Keratinocyte (primary cell): ENCODE data around the gene ACYP2. TPM values are rescaled to one million over a fixed set of nuclear protein-coding genes. Genes with fewer than 3 reads are reported as not detected.

ENCODE experiments used
- DNase-seq: peaks from one replicate; pipeline ENCODE4 v3.0.0-alpha.2; 2011; ENCODE audit warnings: low read depth, missing footprints, low spot score
- FAIRE-seq: peaks from 2 replicates; lab custom pipeline; 2011; peaks lifted over from hg19 to GRCh38; lab: Jason Lieb, UNC
- H2AFZ ChIP-seq: 2 replicates; pipeline ENCODE4 v1.6.0; 2012; ENCODE audit warnings: low read length, control low read depth, inconsistent platforms; ENCODE audit not compliant: control insufficient read depth
- H3K27ac ChIP-seq: 2 replicates; pipeline ENCODE4 v1.5.1; 2011; ENCODE audit warnings: low read length; ENCODE audit not compliant: control insufficient read depth, insufficient read depth
- H3K27me3 ChIP-seq: 3 replicates; pipeline ENCODE4 v1.6.0; 2011; ENCODE audit warnings: low read length; ENCODE audit not compliant: control insufficient read depth, insufficient read depth; ENCODE audit errors: extremely low read depth
- H3K36me3 ChIP-seq, 2 experiments: 2 replicates in 1 of 2; 3 replicates in 1 of 2; pipeline ENCODE4 v1.5.1; 2011; ENCODE audit warnings: low read length in 2 of 2, mild to moderate bottlenecking in 1 of 2; ENCODE audit not compliant: control insufficient read depth in 2 of 2, insufficient read depth in 2 of 2; ENCODE audit errors: extremely low read depth in 1 of 2
- H3K4me1 ChIP-seq: 3 replicates; pipeline ENCODE4 v1.5.1; 2011; ENCODE audit warnings: low read length; ENCODE audit not compliant: control insufficient read depth, insufficient read depth; ENCODE audit errors: extremely low read depth
- H3K4me2 ChIP-seq: 3 replicates; pipeline ENCODE4 v1.6.0; 2011; ENCODE audit warnings: low read depth, low read length; ENCODE audit not compliant: control insufficient read depth, insufficient read depth; ENCODE audit errors: extremely low read depth
- H3K4me3 ChIP-seq, 3 experiments: fragments of 200-600 bp in 1 of 3; sonication (generic) in 1 of 3; 2 replicates in 2 of 3; 3 replicates in 1 of 3; pipeline ENCODE4 v1.5.1; 2011 to 2016; ENCODE audit warnings: low read length in 3 of 3, mild to moderate bottlenecking in 3 of 3, control low read depth in 2 of 3, inconsistent platforms in 1 of 3, low read depth in 1 of 3, mixed read lengths in 1 of 3, mixed run types in 1 of 3, moderate library complexity in 1 of 3; ENCODE audit not compliant: control insufficient read depth in 2 of 3, insufficient read depth in 2 of 3; ENCODE audit errors: extremely low read depth in 1 of 3
- H3K79me2 ChIP-seq: 2 replicates; pipeline ENCODE4 v1.6.0; 2012; ENCODE audit warnings: low read length; ENCODE audit not compliant: control insufficient read depth, insufficient read depth
- H3K9ac ChIP-seq: 3 replicates; pipeline ENCODE4 v1.6.0; 2011; ENCODE audit warnings: low read length; ENCODE audit not compliant: control insufficient read depth, insufficient read depth; ENCODE audit errors: extremely low read depth
- H3K9me1 ChIP-seq: 3 replicates; pipeline ENCODE4 v1.6.0; 2011; ENCODE audit warnings: low read length; ENCODE audit not compliant: control insufficient read depth, insufficient read depth; ENCODE audit errors: extremely low read depth
- H3K9me3 ChIP-seq: 2 replicates; pipeline ENCODE4 v1.5.1; 2012; ENCODE audit warnings: low read depth, low read length; ENCODE audit not compliant: control insufficient read depth
- H4K20me1 ChIP-seq: 3 replicates; pipeline ENCODE4 v1.6.0; 2011; ENCODE audit warnings: low read length; ENCODE audit not compliant: control insufficient read depth, insufficient read depth; ENCODE audit errors: extremely low read depth
- EZH2 ChIP-seq: IDR thresholded peaks from one replicate; pipeline ENCODE4 v1.6.1; 2012; ENCODE audit warnings: inconsistent platforms, mild to moderate bottlenecking, low read length, moderate library complexity
- dilution Hi-C: fragments of 300-500 bp; cut with MboI; formaldehyde crosslinking; loops from one replicate; pipeline ENCODE4 v1.7.0; 2020; ENCODE audit warnings: low sequenced_read_pairs; ENCODE audit not compliant: extremely low pct_ligation_motif_present
- polyA plus RNA-seq, 5 experiments: library from polyadenylated mRNA; depleted of rRNA in 3 of 5; stranded (reverse) in 3 of 5; stranded (forward) in 1 of 5; unstranded in 1 of 5; fragments of >200 nt; gene quantifications; 1 replicate in 1 of 5; 2 replicates in 3 of 5; 3 replicates in 1 of 5; pipeline versions ENCODE4 v1.2.1 to v1.2.3, GENCODE V29; 2011 to 2012; ENCODE audit warnings: missing spikeins in 2 of 5, low read depth in 1 of 5, low replicate concordance in 1 of 5
- TF ChIP-seq, protein P1 (sequence below), 3 experiments: IDR thresholded peaks in 1 of 3; conservative IDR thresholded peaks in 1 of 3; optimal IDR thresholded peaks in 1 of 3; 2 replicates in 2 of 3; 3 replicates in 1 of 3; pipeline versions ENCODE3 to v1.5.1; 2011; ENCODE audit warnings: low read length in 3 of 3, mild to moderate bottlenecking in 3 of 3, moderate library complexity in 2 of 3, control low read depth in 1 of 3, inconsistent platforms in 1 of 3; ENCODE audit not compliant: insufficient read depth in 2 of 3; ENCODE audit errors: extremely low read depth in 1 of 3

The ACYP2 gene
- polyA plus RNA-seq, 1 donor (not counting 4 experiments of a cell fraction or from before 2014, with no cell fraction given) = 8.7 TPM

DNA sequence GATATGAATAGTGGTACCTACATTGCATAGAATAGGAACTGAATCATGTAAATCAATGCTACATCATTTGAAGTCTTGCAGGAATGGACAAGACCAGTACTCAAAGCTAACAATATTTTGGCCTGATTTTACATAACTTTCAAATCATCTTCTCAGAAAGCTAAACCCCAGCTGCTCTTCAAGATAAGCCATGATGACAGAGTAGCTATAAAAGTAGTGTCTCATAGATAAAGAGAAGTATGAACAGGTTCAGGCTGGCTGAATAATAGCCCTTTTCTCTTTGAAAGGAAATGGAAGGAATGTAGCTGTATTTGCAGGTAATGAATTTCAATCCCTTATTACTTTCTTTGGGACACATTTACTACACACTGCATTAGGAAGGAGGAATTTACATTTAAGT lies 112.4 kb downstream of the ACYP2 start:
- H3K36me3 ChIP-seq = no peaks in the 10 kb centered on the region
- H3K4me3 ChIP-seq = no peak overlapping the region
- H3K27ac ChIP-seq = no peak overlapping the region
- H3K9ac ChIP-seq = no peak overlapping the region
- TF ChIP-seq, protein P1, sequence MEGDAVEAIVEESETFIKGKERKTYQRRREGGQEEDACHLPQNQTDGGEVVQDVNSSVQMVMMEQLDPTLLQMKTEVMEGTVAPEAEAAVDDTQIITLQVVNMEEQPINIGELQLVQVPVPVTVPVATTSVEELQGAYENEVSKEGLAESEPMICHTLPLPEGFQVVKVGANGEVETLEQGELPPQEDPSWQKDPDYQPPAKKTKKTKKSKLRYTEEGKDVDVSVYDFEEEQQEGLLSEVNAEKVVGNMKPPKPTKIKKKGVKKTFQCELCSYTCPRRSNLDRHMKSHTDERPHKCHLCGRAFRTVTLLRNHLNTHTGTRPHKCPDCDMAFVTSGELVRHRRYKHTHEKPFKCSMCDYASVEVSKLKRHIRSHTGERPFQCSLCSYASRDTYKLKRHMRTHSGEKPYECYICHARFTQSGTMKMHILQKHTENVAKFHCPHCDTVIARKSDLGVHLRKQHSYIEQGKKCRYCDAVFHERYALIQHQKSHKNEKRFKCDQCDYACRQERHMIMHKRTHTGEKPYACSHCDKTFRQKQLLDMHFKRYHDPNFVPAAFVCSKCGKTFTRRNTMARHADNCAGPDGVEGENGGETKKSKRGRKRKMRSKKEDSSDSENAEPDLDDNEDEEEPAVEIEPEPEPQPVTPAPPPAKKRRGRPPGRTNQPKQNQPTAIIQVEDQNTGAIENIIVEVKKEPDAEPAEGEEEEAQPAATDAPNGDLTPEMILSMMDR (optimal IDR thresholded peaks at IDR 0.05 in 1 of 3, IDR thresholded peaks at IDR 0.05 in 1 of 3, conservative IDR thresholded peaks at IDR 0.05 in 1 of 3; ENCODE audit: extremely low read depth in 1 of 3, insufficient read depth in 2 of 3, low read length in 3 of 3) = no peak
- no peak for TF ChIP-seq EZH2
- dilution Hi-C loops = no loop called here
- FAIRE-seq = no peak
- no peak overlapping the region for H2AFZ ChIP-seq
- DNase-seq = no peak
- no peak overlapping the region for H3K4me2 ChIP-seq
- H3K9me1 ChIP-seq = no peaks in the 10 kb centered on the region
- no peaks in the 10 kb centered on the region for H3K9me3 ChIP-seq
- no peaks in the 10 kb centered on the region for H3K4me1 ChIP-seq
- H3K27me3 ChIP-seq = no peaks in the 10 kb centered on the region
- no peaks in the 10 kb centered on the region for H4K20me1 ChIP-seq
- no peaks in the 10 kb centered on the region for H3K79me2 ChIP-seq

DNA sequence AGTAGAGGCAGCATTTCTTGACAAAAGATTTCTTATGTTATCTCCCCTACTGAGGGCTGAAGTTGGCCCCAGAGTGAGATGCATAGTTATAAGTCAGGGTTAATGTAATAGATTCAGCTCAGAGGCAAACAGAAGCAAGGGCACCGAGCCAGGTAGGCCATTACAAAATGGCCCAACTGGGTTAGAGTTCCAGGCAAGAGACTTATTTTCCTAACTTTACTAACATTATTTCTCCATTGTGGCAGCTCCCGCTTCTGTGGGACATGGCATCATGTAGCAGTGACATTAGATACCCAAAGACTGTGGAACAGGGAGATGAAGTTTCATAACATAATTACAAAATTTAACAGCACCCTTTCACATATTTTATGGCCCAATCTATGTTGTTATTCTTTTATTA lies 113.5 kb downstream of the ACYP2 start:
- DNase-seq (no peak), FAIRE-seq (no peak)
- H3K4me1 ChIP-seq = no peaks in the 10 kb centered on the region
- H3K9me1 ChIP-seq = no peaks in the 10 kb centered on the region
- H3K9ac ChIP-seq = no peak overlapping the region
- H3K27me3 ChIP-seq = no peaks in the 10 kb centered on the region
- dilution Hi-C loops = no loop called here
- H3K79me2 ChIP-seq = no peaks in the 10 kb centered on the region
- H2AFZ ChIP-seq = no peak overlapping the region
- H3K4me2 ChIP-seq = no peak overlapping the region
- H3K4me3 ChIP-seq = no peak overlapping the region
- no peaks in the 10 kb centered on the region for H3K36me3 ChIP-seq
- no peaks in the 10 kb centered on the region for H3K9me3 ChIP-seq
- H4K20me1 ChIP-seq = no peaks in the 10 kb centered on the region
- TF ChIP-seq, protein P1 (optimal IDR thresholded peaks at IDR 0.05 in 1 of 3, IDR thresholded peaks at IDR 0.05 in 1 of 3, conservative IDR thresholded peaks at IDR 0.05 in 1 of 3; ENCODE audit: extremely low read depth in 1 of 3, insufficient read depth in 2 of 3, low read length in 3 of 3) = no peak
- TF ChIP-seq EZH2 = no peak
- no peak overlapping the region for H3K27ac ChIP-seq
